Measurements from ENCODE around the gene C6orf62. TPM values are rescaled to one million over a fixed set of nuclear protein-coding genes. Genes with fewer than 3 reads are reported as not detected.

C6orf62 gene
- polyA plus RNA-seq, 1 of the 3 experiments (the other 2 are of a cell fraction), result 36.0 TPM

- TF ChIP-seq EP300 (IDR thresholded peaks at IDR 0.05; ENCODE audit: borderline replicate concordance in 1 of 2, low read depth in 1 of 2, low read length in 1 of 2), result no peak
- no peak for TF ChIP-seq GATA2 (CRISPR knock-in tag; IDR thresholded peaks at IDR 0.05)
- no peak for TF ChIP-seq MAX (IDR thresholded peaks at IDR 0.05; ENCODE audit: low read depth)
- no peak for TF ChIP-seq IRF3 (IDR thresholded peaks at IDR 0.05; ENCODE audit: low read depth, low read length)
- no peak for TF ChIP-seq YY1 (IDR thresholded peaks at IDR 0.05; ENCODE audit: low read depth)
- no peak for TF ChIP-seq TAF1 (IDR thresholded peaks at IDR 0.05; ENCODE audit: borderline replicate concordance, low read depth, low read length)
- TF ChIP-seq JUND (IDR thresholded peaks at IDR 0.05), result no peak
These were observed 32.0 kb downstream of the C6orf62 start (continued) for GRCh38 chr6:24686946-24687345.

- Histone ChIP-seq H3K9ac (no peak overlapping the region), H3K79me2 (ENCODE audit: insufficient read depth) (no peaks in the 10 kb centered on the region), H3K9me3 (no peaks in the 10 kb centered on the region), H4K20me1 (ENCODE audit: insufficient read depth) (no peaks in the 10 kb centered on the region), H3K27ac (ENCODE audit: low read depth in 2 of 2, low read length in 1 of 2) (no peak overlapping the region), H3F3A (replicated peaks; ENCODE audit: insufficient read depth) (no peaks in the 10 kb centered on the region), H3K4me2 (no peak overlapping the region), H3K9me2 (no peaks in the 10 kb centered on the region), H3K4me1 (ENCODE audit: control insufficient read depth in 1 of 2, insufficient read depth in 2 of 2, low read depth in 1 of 2, low read length in 1 of 2) (no peaks in the 10 kb centered on the region), H3K4me3 (ENCODE audit: low read depth in 2 of 2, low read length in 1 of 2) (no peak overlapping the region), H3K27me3 (ENCODE audit: insufficient read depth) (no peaks in the 10 kb centered on the region), H2AFZ (ENCODE audit: low read depth) (no peak overlapping the region), H3K36me3 (replicated peaks in 1 of 2; ENCODE audit: control insufficient read depth in 1 of 2, insufficient read depth in 2 of 2, low read length in 1 of 2) (no peaks in the 10 kb centered on the region)
- no peak for DNase-seq
- TF ChIP-seq EZH2phosphoT487 (IDR thresholded peaks at IDR 0.05; ENCODE audit: borderline replicate concordance, low read depth) (no peak), SMC3 (IDR thresholded peaks at IDR 0.05; ENCODE audit: low read depth, low read length) (no peak), IRF3 (IDR thresholded peaks at IDR 0.05; ENCODE audit: low read depth, low read length) (no peak), FOSL2 (IDR thresholded peaks at IDR 0.05; ENCODE audit: borderline replicate concordance, low read depth) (no peak), RFX5 (IDR thresholded peaks at IDR 0.05; ENCODE audit: low read length) (no peak), SIN3A (IDR thresholded peaks at IDR 0.05; ENCODE audit: borderline replicate concordance, low read depth, low read length) (no peak), POLR2AphosphoS5 (IDR thresholded peaks at IDR 0.05; ENCODE audit: low read depth, low read length) (no peak), TCF12 (IDR thresholded peaks at IDR 0.05) (no peak), TEAD4 (IDR thresholded peaks at IDR 0.05; ENCODE audit: borderline replicate concordance, insufficient read depth) (no peak), CHD2 (IDR thresholded peaks at IDR 0.05; ENCODE audit: low read length, partially characterized antibody) (no peak), RCOR1 (IDR thresholded peaks at IDR 0.05; ENCODE audit: low read length) (no peak), FOXM1 (IDR thresholded peaks at IDR 0.05; ENCODE audit: low read depth) (no peak), ELF1 (IDR thresholded peaks at IDR 0.05) (no peak), NFIC (IDR thresholded peaks at IDR 0.05; ENCODE audit: borderline replicate concordance) (no peak)
- TF ChIP-seq, protein P1, sequence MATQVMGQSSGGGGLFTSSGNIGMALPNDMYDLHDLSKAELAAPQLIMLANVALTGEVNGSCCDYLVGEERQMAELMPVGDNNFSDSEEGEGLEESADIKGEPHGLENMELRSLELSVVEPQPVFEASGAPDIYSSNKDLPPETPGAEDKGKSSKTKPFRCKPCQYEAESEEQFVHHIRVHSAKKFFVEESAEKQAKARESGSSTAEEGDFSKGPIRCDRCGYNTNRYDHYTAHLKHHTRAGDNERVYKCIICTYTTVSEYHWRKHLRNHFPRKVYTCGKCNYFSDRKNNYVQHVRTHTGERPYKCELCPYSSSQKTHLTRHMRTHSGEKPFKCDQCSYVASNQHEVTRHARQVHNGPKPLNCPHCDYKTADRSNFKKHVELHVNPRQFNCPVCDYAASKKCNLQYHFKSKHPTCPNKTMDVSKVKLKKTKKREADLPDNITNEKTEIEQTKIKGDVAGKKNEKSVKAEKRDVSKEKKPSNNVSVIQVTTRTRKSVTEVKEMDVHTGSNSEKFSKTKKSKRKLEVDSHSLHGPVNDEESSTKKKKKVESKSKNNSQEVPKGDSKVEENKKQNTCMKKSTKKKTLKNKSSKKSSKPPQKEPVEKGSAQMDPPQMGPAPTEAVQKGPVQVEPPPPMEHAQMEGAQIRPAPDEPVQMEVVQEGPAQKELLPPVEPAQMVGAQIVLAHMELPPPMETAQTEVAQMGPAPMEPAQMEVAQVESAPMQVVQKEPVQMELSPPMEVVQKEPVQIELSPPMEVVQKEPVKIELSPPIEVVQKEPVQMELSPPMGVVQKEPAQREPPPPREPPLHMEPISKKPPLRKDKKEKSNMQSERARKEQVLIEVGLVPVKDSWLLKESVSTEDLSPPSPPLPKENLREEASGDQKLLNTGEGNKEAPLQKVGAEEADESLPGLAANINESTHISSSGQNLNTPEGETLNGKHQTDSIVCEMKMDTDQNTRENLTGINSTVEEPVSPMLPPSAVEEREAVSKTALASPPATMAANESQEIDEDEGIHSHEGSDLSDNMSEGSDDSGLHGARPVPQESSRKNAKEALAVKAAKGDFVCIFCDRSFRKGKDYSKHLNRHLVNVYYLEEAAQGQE (IDR thresholded peaks at IDR 0.05; ENCODE audit: low read depth, low read length), result no peak
- CTCF ChIA-PET, result interaction anchor here (1.0 to 1.4 kb wide), 2 partner anchors 20 to 107 kb away, joined by 3 read pairs; partner anchors contain the start of genes ACOT13 and TDP2
- 93% methylated on average over 1 of the region's 1 CpG for WGBS (ENCODE audit: low lambda C conversion rate)
- POLR2A ChIA-PET, result interaction anchor here (0.8 kb wide), 1 partner anchor 105 kb away, joined by 3 read pairs; no protein-coding TSS in a partner anchor
These were observed 32.5 kb downstream of the C6orf62 start for GRCh38 chr6:24686408-24686807.
